Ishikawa (cell line): ENCODE data around the gene MRO.

Experiments
- CEBPB ChIP-seq: IDR thresholded peaks from 2 replicates; pipeline ENCODE4 v1.6.1; 2012
- CREB1 ChIP-seq: IDR thresholded peaks from 2 replicates; pipeline ENCODE4 v1.6.1; 2012; ENCODE audit warnings: low read depth
- EP300 ChIP-seq: IDR thresholded peaks from 2 replicates; pipeline ENCODE4 v1.6.1; 2012; ENCODE audit warnings: borderline replicate concordance
- MAX ChIP-seq: IDR thresholded peaks from 2 replicates; pipeline ENCODE4 v1.6.1; 2012
- NFIC ChIP-seq: IDR thresholded peaks from 2 replicates; pipeline ENCODE4 v1.6.1; 2012
- RAD21 ChIP-seq: IDR thresholded peaks from 2 replicates; pipeline ENCODE4 v1.6.1; 2012; ENCODE audit warnings: low read depth
- REST ChIP-seq: IDR thresholded peaks from 2 replicates; pipeline ENCODE4 v1.6.1; 2012; ENCODE audit warnings: low read depth, mild to moderate bottlenecking
- ZBTB7A ChIP-seq: IDR thresholded peaks from 2 replicates; pipeline ENCODE4 v1.6.1; 2012; ENCODE audit warnings: low read depth

GRCh38 chr18:50830544-50830943, 10.7 kb upstream of the MRO start:
- TF ChIP-seq EP300 (no peak), REST (no peak), CEBPB (no peak), RAD21 (no peak), MAX (no peak), ZBTB7A (no peak), NFIC (no peak), CREB1 (no peak)
